Kasumi-1 (cell line): ENCODE data around the gene ISLR2.
"Not testable (repeated sequence)": the region's sequence is repeated elsewhere in the genome, so short reads cannot be mapped to it uniquely, and the experiment has no call there.

Experiments
- DNase-seq, 2 experiments: peaks; one replicate each; lab custom pipeline; 2025; lab: John Stamatoyannopoulos, UW

The ISLR2 gene

GRCh38 chr15:74130155-74130848 is at the start of gene ISLR2:
ISLR2 (plus strand) TSS chr15:74130586; CDS start chr15:74132755, 2,169 bp downstream.
- no peak for DNase-seq

GRCh38 chr15:74082450-74082849 is 47.9 kb upstream of the ISLR2 start, which contains the start of gene GOLGA6A:
GOLGA6A (minus strand) TSS chr15:74082550; CDS start chr15:74082509, 41 bp downstream.
- not testable (repeated sequence) for DNase-seq

- DNase-seq, result not testable (repeated sequence)
Measured at GRCh38 chr15:74094567-74094966, 35.8 kb upstream of the ISLR2 start.

- DNase-seq, result not testable (repeated sequence)
Measured at GRCh38 chr15:74095610-74096009, 34.8 kb upstream of the ISLR2 start.

- DNase-seq, result not testable (repeated sequence)
Measured at GRCh38 chr15:74096753-74097474, 33.5 kb upstream of the ISLR2 start.

GRCh38 chr15:74099963-74100733 is 30.2 kb upstream of the ISLR2 start:
- not testable (repeated sequence) for DNase-seq

GRCh38 chr15:74108111-74108510 is 22.3 kb upstream of the ISLR2 start:
- DNase-seq, result no peak

- not testable (repeated sequence) for DNase-seq
Measured at GRCh38 chr15:74108611-74109010, 21.8 kb upstream of the ISLR2 start.

GRCh38 chr15:74109713-74110112 is 20.7 kb upstream of the ISLR2 start:
- DNase-seq, result no peak

- no peak for DNase-seq
Measured at GRCh38 chr15:74120426-74120825, 10.0 kb upstream of the ISLR2 start.

- no peak for DNase-seq
Measured at GRCh38 chr15:74121039-74121438, 9.3 kb upstream of the ISLR2 start.

GRCh38 chr15:74121858-74122257 is 8.5 kb upstream of the ISLR2 start:
- no peak for DNase-seq

GRCh38 chr15:74122403-74123130 is 7.8 kb upstream of the ISLR2 start:
- DNase-seq, result no peak

GRCh38 chr15:74123131-74123429 is 7.3 kb upstream of the ISLR2 start:
- peak; percentile 78 to 80 for DNase-seq

GRCh38 chr15:74123658-74124057 is 6.7 kb upstream of the ISLR2 start:
- DNase-seq, result no peak

GRCh38 chr15:74124196-74124595 is 6.2 kb upstream of the ISLR2 start:
- no peak for DNase-seq

GRCh38 chr15:74124759-74125158 is 5.6 kb upstream of the ISLR2 start:
- DNase-seq, result no peak

- peak; percentile 81 to 82 for DNase-seq
Measured at GRCh38 chr15:74127255-74127953, 3.0 kb upstream of the ISLR2 start.

- DNase-seq, result no peak
Measured at GRCh38 chr15:74127954-74128784, 2.2 kb upstream of the ISLR2 start.

GRCh38 chr15:74128785-74129585 is 1.4 kb upstream of the ISLR2 start:
- DNase-seq, result no peak
